Cardiac fibroblast (primary cell): Measurements from ENCODE around the gene N4BP2L1.
"Not testable (repeated sequence)": the region's sequence is repeated elsewhere in the genome, so short reads cannot be mapped to it uniquely, and the experiment has no call there.

Experiments used
- DNase-seq, 2 donors: peaks; one replicate each; pipeline versions ENCODE4 v3.0.0 to v3.0.0-alpha.2; 2010; ENCODE audit warnings: low read depth in 2 of 2
- H3K4me3 ChIP-seq, 2 donors: replicated peaks in 1 of 2; 1 replicate in 1 of 2; 2 replicates in 1 of 2; pipeline ENCODE4 v1.5.1; 2011; ENCODE audit warnings: low read depth in 2 of 2, low read length in 2 of 2, mild to moderate bottlenecking in 2 of 2, moderate library complexity in 1 of 2
- CTCF ChIP-seq: IDR thresholded peaks from one replicate; pipeline ENCODE4 v1.5.1; 2011; ENCODE audit warnings: low read depth, mild to moderate bottlenecking, low read length, inconsistent platforms

The N4BP2L1 gene

GRCh38 chr13:32383836-32384618, 43.9 kb downstream of the N4BP2L1 start:
- no peak for DNase-seq
- TF ChIP-seq CTCF, result no peak
- no peak overlapping the region for H3K4me3 ChIP-seq

GRCh38 chr13:32381539-32381938, 46.4 kb downstream of the N4BP2L1 start:
- TF ChIP-seq CTCF, result peak; percentile 69
- H3K4me3 ChIP-seq, result no peak overlapping the region
- peak; percentile 59 to 69 for DNase-seq

- DNase-seq, result peak in 1 of 2 donors; percentile 22
- no peak for TF ChIP-seq CTCF
These were observed 49.9 kb downstream of the N4BP2L1 start for GRCh38 chr13:32378012-32378411.

GRCh38 chr13:32376642-32377415, 51.1 kb downstream of the N4BP2L1 start:
- no peak for TF ChIP-seq CTCF
- H3K4me3 ChIP-seq, result no peak overlapping the region
- DNase-seq, result no peak

More at GRCh38 chr13:32378012-32378411, 49.9 kb downstream of the N4BP2L1 start:
- H3K4me3 ChIP-seq, result no peak overlapping the region

GRCh38 chr13:32370805-32371204, 57.1 kb downstream of the N4BP2L1 start:
- no peak for DNase-seq
- H3K4me3 ChIP-seq, result no peak overlapping the region
- TF ChIP-seq CTCF, result no peak

- DNase-seq, result no peak
- no peak overlapping the region for H3K4me3 ChIP-seq
These were observed 65.4 kb downstream of the N4BP2L1 start for GRCh38 chr13:32362574-32362973.

GRCh38 chr13:32355935-32356334, 72.0 kb downstream of the N4BP2L1 start:
- not testable (repeated sequence) for H3K4me3 ChIP-seq, DNase-seq

More at GRCh38 chr13:32362574-32362973, 65.4 kb downstream of the N4BP2L1 start:
- TF ChIP-seq CTCF, result no peak
